AG09319 (cell line): Measurements from ENCODE around the gene THAP2.

ENCODE experiments used
- DNase-seq: peaks from one replicate; pipeline ENCODE4 v3.0.0-alpha.2; 2010; ENCODE audit warnings: low read depth; ENCODE audit errors: extremely low read depth
- CTCF ChIP-seq: IDR thresholded peaks from 2 replicates; pipeline ENCODE4 v1.5.1; 2011; ENCODE audit warnings: low read depth, mild to moderate bottlenecking, inconsistent platforms, low read length, moderate library complexity

The THAP2 gene

GRCh38 chr12:71656740-71657139 is 7.4 kb upstream of the THAP2 start:
- DNase-seq = no peak
- no peak for TF ChIP-seq CTCF

GRCh38 chr12:71661977-71662530 is 2.0 kb upstream of the THAP2 start:
- DNase-seq = peak; percentile 20
- TF ChIP-seq CTCF = no peak

GRCh38 chr12:71662849-71663560 is 1.1 kb upstream of the THAP2 start:
- TF ChIP-seq CTCF = no peak
- peak; percentile 18 for DNase-seq

DNA sequence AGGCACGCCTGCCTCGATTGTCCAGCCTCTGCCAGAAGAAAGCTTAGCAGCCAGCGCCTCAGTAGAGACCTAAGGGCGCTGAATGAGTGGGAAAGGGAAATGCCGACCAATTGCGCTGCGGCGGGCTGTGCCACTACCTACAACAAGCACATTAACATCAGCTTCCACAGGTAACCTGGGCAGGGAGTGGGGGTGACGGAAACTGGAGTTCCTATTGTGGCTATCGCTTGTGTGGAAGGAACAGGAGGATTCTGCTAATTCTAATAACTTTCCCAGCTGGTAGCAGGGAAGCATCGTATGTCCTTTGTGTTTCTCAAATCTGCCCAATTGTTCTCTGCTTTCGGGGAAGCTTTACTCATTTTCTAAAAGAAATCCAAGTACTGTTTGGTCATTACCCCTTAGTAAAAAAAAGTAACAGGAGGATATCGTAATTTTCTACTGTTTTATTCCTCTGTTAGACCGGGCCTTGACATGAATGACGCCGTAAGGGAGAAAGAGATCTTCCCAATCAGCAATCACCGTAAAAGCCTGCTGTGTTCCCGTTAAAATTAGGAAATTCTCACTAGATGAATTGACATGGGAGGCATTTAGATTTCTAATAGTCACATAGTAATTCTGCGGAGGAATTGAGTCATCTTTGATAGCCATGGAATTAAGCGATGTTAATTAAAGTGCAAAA is 449 bp downstream of the THAP2 start:
- no peak for TF ChIP-seq CTCF
- no peak for DNase-seq

DNA sequence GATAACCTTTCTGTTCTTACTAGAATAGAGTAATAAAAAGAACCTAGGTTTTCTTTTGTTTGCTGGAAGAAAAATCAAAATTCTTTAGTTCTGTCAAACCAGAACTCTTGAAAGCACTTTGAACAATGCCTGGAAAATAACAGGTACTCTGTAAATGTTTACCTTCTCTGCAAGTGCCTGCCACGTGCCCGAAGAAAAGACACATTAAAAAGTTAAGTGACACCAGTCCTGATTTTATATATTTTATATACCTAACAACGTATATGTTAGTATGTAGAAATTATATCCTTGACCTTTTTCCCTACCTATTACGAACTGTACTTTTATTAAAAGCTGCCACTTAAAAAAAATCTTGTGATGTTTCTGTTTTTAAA is 976 bp downstream of the THAP2 start:
- no peak for DNase-seq
- no peak for TF ChIP-seq CTCF

DNA sequence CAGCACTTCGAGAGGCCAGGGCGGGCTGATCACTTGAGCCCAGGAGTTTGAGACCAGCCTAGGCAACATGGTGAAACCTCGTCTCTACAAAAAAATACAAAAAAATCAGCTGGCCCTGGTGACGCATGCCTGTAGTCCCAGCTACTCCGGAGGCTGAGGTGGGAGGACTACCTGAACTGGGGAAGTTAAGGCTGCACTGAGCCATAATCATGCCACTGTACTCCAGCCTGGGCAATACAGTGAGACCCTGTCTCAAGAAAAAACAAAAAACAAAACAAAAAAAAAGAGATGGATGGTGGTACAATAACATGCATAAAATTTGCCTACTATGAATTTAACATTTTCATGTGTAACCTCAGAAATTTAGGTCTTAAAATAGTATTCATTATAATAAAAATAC is 2.2 kb downstream of the THAP2 start:
- TF ChIP-seq CTCF = no peak
- DNase-seq = no peak

- DNase-seq = no peak
- TF ChIP-seq CTCF = no peak
These were observed 7.2 kb downstream of the THAP2 start for GRCh38 chr12:71671311-71671710.
